GM18909 (cell line): ENCODE results near the gene RBFOX1.

Experiments used
- ATAC-seq: cut with Tn5 transposase; IDR thresholded peaks from one replicate; pipeline ENCODE4 v1.9.1; 2021; ENCODE audit warnings: mild to moderate bottlenecking; ENCODE audit not compliant: unreplicated experiment, poor library complexity

Gene RBFOX1

DNA sequence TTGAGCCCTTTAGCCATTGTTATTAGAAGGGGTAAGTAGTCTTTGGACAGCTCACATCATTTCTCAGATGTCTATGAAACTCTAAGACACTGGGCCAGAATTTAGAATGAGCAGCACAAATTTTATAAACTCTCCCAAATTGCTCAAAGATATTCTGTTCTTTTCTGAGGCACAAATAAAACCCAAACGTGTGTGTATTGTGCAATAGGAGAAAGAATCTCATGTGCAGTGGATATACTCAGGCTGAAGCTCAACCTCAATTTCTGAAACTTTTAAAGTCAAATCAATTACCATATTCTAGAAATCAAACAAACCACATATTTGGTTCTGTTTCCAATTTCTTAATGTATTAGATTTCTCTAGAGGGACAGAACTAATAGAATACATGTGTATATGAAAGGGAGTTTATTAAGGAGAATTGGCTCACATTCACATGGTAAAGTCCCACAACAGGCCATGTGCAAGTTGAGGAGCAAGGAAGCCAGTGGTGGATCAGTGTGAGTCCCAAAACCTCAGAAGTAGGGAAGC, 403.6 kb downstream of the RBFOX1 start:
- no peak for ATAC-seq

DNA sequence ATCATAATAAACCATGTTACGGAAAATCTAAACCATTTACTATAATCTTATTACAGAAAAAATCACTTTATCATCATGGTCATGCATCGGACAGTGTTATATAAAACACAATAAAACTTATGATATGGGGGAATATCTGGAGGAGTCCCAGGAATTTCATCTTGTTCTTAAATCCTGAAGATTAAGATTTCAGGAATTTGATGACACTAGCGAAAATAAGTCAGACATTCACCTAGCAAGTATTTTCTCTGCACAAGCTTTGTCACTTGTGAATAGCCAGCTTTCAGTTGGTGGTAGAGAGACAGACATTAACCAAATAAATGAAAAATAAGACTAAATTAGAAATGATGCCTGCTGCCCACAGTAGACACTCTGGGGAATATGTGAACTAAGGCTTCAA, 410.0 kb downstream of the RBFOX1 start:
- no peak for ATAC-seq

DNA sequence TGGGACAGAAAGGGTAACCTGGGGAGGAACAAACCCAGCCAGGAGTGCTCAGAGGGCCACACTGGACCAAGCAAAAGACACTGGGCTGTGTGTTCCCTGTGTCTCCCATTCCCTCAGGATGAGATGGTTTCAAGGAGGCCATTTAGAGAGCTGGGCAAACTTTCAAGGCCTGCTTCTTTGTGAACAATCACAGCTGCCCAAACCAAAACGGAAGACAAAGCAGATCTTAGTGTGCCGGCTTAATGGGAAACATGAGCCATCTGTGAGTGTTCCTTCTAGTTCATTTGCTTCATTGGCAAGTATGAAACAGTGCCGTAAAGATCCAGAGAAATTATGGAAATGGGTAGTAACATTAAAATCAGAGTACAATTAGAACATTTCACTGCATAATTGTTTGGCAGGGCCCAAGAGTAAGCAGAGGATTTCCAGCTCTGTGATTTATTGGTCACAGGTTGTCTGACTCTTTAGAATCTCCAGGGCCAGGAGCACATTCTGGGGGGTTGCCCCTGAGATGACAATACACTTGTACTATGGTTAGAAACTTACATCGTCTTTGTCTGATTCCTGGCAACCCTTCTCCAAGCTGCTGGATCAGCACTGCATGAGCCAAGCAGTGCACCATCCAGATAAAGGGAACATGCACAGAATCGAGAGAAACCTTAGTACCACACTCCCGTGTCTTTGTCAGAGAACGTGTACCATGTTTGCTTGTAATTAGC, 412.1 kb downstream of the RBFOX1 start:
- no peak for ATAC-seq

DNA sequence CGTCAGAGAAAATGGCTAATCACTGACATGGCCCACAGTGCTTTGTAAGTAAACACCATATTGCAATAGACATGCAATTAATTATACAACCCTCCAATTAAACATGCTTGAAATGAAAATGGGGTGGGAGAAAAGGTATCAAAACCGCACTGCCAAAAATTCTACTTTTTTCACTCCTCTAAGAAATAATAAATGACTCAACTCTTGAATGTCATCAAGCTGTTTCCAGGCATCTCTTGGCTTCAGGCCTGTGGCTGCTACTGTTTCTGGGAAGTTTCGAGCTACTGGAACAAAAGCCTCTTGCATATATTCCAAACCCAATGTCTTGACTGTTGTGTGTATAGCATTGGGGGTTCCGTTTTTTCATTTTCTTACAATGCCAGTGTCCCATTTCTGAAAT, 412.6 kb downstream of the RBFOX1 start:
- ATAC-seq, result no peak

DNA sequence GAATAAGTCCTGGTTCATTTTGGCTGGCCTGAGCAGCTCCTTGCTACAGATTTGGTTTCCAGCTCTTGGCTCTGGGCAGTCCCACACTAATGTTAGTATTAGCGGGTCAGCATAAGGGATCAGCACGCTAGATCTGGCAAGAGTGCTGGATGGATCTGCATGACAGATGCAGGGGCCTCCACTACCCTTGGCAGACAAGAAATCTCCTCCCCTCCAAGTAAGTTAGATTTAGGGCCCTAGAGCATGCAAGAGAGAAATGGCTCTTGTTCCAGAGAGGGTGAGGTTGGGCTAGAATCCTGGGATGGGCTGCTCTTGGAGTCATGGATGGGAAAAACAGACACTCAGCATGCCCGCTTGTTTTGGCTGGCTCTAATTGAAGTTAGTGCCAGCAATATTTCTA, 414.3 kb downstream of the RBFOX1 start:
- ATAC-seq, result no peak

DNA sequence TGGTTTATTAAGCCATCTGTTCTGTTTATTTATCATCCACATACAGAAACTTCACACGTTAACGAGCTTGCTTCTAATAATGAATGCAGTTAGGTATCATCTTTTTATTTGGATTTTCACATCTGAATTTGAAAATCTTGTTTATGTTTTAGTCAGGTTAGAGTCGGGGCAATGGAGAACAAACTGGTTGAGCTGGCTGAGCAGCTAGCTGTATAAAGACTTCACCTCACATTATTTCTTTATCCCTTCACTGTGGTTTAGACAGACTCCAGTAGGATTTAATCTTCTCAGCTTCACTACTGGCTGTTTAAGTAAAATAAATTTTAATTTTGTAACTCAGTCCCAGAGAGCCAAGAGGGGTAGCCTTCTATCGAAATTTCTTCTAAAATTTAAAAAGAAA, 415.9 kb downstream of the RBFOX1 start:
- no peak for ATAC-seq

DNA sequence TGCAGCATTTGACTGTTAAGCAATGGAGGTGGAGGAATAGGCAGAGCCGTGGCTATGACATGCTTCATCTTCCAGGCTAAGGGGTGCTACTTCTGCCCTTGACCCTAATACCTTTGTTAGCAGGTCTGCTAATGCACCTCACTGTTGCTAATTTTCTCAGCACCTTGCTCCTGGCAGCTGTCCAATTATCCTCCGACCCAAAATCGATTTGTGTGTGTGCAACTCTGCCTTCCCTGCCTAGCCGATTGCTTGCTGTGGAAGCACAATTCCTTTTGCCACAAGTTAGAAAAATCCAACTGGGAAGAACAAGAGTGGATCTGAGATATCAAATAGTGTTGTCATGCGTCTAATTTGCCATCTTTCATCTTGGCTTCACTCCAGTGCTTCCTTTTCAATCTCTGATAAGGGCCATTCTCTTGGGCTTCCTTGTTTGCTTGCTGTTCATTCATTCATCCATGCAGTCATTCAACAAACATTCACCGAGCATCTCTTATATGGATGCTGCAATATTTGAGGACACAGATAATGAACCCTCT, 422.8 kb downstream of the RBFOX1 start:
- no peak for ATAC-seq
